Epidermal melanocyte (primary cell): ENCODE results near the gene SPTBN4.

Experiments
- DNase-seq: peaks from one replicate; pipeline ENCODE4 v3.0.0; 2011; ENCODE audit warnings: low spot score; ENCODE audit not compliant: insufficient read length

Gene SPTBN4

GRCh38 chr19:40614622-40615411 is 148.0 kb downstream of the SPTBN4 start:
- DNase-seq = peak; percentile 87

DNA sequence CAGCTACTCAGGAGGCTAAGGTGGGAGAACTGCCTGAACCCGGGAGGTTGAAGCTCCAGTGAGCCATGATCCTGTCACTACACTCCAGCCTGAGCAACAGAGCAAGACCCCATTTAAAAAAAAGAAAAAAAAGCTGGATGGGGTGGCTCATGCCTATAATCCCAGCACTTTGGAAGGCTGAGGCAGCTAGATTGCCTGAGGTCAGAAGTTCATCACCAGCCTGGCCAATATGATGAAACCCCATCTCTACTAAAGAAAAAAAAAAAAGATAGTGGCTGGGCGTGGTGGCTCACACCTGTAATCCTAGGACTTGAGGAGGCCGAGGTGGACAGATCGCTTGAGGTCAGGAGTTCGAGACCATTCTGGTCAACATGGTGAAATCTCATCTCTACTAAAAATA is 149.4 kb downstream of the SPTBN4 start:
- DNase-seq = no peak

DNA sequence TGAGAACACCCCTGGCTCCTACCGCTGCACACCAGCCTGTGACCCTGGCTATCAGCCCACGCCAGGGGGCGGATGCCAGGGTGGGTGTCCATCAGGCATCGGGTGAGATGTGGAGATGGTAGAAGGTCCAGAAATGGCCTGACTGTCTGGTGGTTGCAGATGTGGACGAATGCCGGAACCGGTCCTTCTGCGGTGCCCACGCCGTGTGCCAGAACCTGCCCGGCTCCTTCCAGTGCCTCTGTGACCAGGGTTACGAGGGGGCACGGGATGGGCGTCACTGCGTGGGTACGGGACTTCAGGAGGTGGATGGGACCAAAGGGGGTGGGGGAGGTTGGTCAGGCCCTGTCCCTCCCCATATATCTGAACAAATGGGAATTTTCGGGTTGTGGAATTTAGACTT is 150.1 kb downstream of the SPTBN4 start:
- no peak for DNase-seq

- no peak for DNase-seq
Observed at GRCh38 chr19:40617961-40618360, 151.2 kb downstream of the SPTBN4 start.

GRCh38 chr19:40619333-40620160 is 152.7 kb downstream of the SPTBN4 start:
- peak; percentile 13 for DNase-seq

- no peak for DNase-seq
Observed at GRCh38 chr19:40620161-40620485, 153.3 kb downstream of the SPTBN4 start.

- peak; percentile 8 for DNase-seq
Observed at GRCh38 chr19:40621283-40621682, 154.5 kb downstream of the SPTBN4 start.

GRCh38 chr19:40621966-40622772 is 155.4 kb downstream of the SPTBN4 start:
- peak; percentile 15 for DNase-seq

- peak; percentile 9 for DNase-seq
Observed at GRCh38 chr19:40622773-40623075, 155.9 kb downstream of the SPTBN4 start.

GRCh38 chr19:40623403-40624251 is 156.8 kb downstream of the SPTBN4 start:
- DNase-seq = peak; percentile 13

DNA sequence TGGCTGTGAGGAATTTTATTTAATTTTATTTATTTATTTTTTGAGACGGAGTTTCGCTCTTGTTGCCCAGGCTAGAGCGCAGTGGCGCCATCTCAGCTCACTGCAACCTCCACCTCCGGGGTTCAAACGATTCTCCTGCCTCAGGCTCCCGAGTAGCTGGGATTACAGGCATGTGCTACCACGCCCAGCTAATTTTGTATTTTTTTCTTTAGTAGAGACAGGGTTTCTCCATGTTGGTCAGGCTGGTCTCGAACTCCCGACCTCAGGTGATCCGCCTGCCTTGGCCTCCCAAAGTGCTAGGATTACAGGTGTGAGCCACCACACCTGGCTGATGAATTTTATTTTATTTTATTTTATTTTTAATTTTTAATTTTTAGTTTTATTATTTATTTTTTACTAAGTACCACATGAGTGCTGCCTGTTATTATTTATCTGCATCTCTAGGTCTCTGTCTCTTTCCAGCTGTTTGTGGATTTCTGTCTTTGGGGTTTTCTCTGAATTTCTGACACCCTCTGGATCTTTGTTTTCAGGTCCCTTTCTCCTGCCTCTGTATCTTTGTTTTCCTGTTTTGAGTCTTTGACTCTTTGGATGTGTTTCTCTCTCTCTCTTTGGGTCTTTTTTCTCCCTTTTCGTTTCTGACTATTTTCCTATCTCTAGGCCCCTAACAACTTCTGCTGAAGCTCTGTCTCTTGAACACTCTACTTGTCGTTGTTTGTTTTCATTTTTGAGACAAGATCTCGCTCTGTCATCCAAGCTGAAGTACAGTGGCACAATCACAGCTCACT is 157.8 kb downstream of the SPTBN4 start:
- peak; percentile 1 for DNase-seq

- DNase-seq = peak; percentile 10
Observed at GRCh38 chr19:40625406-40626120, 158.8 kb downstream of the SPTBN4 start.
